ENCODE results near the gene LAG3.

LAG3 gene

DNA sequence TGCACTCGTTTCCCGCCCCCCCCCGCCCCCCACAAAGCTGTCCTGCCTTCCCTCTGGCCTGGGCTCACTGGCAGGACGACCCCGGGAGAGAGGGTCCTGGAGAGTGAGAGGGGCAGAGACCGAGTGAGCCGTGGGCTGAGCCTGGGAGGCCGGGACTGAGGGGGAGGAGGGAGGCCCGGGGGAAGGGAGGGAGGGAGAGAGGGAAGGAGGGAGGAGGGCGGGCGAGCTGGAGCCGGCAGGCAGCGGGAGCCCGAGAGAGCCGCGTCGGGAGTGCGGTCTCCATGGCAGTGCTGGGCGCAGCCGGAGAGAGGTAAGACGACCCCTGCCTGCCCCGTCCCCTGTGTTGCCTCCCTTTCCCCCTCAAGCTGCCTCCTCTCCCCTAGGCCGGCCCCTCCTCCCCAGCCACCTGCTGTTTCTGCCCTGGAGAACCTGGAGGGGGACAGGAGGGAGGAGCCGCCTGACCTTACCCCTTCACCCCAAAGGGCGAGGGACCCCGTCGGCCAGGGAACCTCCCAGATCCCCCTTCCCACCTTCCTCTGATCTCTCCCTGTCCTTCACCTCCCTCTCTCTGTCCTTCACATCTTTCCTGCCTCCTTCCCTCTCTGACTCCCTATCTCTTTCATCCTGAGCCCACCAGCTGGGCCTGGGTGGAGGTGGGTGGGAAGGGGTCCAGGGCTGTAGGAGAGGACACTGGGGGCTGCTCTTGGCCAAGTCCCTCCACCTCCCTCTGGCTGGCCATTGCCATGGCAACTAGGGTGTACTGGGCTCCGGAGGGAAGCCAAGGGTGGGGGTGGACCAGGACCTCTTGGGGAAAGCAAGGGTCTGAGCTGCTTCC is 49.5 kb downstream of the LAG3 start, which contains the start of gene GPR162:
GPR162 (plus strand) TSS at position 231 of the 835 bp plus-strand sequence. CDS start 2,078 bp downstream, outside the sequence.
- no peak within 1 kb of the TSS for H3K4me3 ChIP-seq (ENCODE audit: low read depth, low read length)
- TF ChIP-seq, protein P1, sequence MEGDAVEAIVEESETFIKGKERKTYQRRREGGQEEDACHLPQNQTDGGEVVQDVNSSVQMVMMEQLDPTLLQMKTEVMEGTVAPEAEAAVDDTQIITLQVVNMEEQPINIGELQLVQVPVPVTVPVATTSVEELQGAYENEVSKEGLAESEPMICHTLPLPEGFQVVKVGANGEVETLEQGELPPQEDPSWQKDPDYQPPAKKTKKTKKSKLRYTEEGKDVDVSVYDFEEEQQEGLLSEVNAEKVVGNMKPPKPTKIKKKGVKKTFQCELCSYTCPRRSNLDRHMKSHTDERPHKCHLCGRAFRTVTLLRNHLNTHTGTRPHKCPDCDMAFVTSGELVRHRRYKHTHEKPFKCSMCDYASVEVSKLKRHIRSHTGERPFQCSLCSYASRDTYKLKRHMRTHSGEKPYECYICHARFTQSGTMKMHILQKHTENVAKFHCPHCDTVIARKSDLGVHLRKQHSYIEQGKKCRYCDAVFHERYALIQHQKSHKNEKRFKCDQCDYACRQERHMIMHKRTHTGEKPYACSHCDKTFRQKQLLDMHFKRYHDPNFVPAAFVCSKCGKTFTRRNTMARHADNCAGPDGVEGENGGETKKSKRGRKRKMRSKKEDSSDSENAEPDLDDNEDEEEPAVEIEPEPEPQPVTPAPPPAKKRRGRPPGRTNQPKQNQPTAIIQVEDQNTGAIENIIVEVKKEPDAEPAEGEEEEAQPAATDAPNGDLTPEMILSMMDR (IDR thresholded peaks at IDR 0.05; ENCODE audit: insufficient read depth, low read depth, low read length, missing control alignments), result no peak
- no peak for DNase-seq (ENCODE audit: low read depth)

DNA sequence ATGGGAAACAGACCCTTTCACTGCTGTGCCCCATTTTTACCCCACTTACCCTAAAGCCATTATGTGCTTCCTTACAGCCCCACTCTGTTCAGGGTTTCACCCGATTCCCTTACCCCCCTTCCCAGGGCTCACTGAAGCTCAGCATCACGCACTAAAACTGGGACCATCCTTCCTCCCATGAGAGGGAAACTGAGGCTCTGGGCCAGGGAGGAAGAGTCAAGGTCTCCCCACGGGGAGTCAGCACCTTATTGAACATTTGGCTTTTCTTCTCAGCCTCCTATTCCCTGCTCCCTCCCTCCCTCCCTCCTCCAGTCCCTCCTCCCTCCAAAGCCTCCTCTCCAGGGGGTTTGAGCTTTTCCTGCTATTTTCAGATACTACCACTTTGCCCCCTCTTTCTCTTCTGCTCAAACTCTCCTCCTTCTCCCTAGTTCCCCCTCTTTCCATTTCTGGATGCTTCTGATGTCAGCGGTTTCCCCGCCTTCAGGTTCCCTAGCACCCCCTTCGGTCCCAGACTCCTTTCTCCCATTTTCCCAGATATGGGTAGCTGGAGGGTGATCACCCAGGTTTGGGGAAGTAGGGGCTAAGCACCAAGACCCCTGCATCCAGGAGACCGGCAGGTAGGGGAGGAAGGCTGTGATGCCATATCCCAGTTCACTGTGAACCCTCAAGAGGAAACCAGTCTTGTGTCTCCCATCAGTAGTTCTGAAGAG is 50.3 kb downstream of the LAG3 start:
- H3K4me3 ChIP-seq (ENCODE audit: low read depth, low read length), result no peak overlapping the region
- TF ChIP-seq, protein P1 (IDR thresholded peaks at IDR 0.05; ENCODE audit: insufficient read depth, low read depth, low read length, missing control alignments), result no peak
- no peak for DNase-seq (ENCODE audit: low read depth)

DNA sequence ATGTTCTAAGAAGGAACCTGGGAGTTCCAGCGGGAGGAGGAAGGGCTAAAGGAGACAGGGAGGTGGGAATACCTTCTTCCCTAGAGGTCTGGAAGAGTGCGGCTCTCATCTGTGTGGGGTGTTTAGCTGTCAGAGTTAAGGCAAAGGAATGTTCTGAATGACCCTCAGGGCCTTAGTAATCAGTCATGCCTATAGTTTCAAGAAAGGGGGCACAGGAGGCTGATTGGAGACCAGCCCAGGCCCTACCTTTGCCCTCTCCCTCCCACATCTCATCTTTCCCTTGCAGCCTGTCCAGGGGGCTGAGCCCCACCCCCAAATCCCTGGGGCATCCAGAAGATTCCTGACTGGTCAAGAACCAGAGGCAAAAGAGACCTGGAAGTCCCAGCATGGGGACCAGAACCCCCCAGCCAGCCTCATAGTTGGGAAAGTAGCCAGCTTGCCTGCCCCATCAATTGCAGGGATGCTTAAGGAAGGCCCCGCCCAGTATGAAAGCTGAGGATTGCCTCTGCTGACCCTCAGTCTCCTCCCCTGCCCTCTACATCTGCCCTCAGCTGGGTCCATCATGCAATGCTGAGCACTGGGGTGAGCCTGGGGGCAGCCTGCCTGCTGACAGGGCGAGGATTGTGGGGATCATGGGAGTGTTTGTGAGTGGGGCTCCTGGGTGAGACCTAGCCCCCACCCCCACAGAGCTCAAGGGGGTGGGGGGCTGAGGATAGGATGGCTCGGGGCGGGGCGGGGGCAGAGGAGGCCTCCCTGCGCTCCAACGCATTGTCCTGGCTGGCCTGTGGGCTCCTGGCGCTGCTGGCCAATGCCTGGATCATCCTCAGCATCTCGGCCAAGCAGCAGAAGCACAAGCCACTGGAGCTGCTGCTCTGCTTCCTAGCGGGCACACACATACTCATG is 51.1 kb downstream of the LAG3 start:
- TF ChIP-seq, protein P1 (IDR thresholded peaks at IDR 0.05; ENCODE audit: insufficient read depth, low read depth, low read length, missing control alignments), result no peak
- no peak overlapping the region for H3K4me3 ChIP-seq (ENCODE audit: low read depth, low read length)
- no peak for DNase-seq (ENCODE audit: low read depth)

DNA sequence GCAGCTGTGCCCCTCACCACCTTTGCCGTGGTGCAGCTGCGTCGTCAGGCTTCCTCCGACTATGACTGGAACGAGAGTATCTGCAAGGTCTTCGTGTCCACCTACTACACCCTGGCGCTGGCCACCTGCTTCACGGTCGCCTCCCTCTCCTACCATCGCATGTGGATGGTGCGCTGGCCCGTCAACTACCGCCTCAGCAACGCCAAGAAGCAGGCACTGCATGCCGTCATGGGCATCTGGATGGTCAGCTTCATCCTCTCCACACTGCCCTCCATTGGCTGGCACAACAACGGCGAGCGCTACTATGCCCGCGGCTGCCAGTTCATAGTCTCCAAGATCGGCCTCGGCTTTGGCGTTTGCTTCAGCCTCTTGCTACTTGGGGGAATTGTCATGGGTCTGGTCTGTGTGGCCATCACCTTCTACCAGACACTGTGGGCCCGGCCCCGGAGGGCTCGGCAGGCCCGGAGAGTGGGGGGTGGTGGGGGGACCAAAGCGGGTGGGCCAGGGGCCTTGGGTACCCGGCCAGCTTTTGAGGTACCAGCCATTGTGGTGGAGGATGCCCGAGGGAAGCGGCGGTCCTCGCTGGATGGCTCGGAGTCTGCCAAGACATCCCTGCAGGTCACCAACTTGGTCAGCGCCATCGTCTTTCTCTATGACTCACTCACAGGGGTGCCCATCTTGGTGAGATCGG is 51.9 kb downstream of the LAG3 start:
- TF ChIP-seq, protein P1 (IDR thresholded peaks at IDR 0.05; ENCODE audit: insufficient read depth, low read depth, low read length, missing control alignments), result no peak
- no peak overlapping the region for H3K4me3 ChIP-seq (ENCODE audit: low read depth, low read length)
- DNase-seq (ENCODE audit: low read depth), result no peak

DNA sequence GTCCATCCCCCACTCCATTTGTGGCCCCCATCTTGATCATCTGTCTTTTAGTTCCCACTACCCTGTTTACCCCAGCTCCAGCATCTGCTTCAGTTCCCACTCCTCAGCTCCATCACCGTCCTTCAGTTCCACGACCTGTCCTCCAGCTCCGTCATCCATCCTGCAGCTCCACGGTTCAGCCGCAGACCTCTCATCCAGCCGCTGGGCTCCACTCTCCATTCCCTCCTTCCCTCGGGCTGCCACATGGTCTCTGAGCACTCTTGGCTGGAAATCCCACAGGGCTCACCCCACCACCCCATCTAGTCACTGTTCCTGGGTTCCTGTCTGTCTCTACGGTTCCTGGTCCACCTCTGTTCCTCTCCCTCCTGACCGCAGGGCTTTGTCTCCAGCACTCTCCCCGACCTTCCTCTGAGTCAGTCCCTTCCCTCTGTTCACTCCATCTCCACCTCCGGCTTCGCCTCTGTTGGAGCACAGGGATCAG is 52.6 kb downstream of the LAG3 start:
- no peak for DNase-seq (ENCODE audit: low read depth)
- no peak overlapping the region for H3K4me3 ChIP-seq (ENCODE audit: low read depth, low read length)

More for the DNA sequence above, 52.6 kb downstream of the LAG3 start:
- TF ChIP-seq, protein P1 (IDR thresholded peaks at IDR 0.05; ENCODE audit: insufficient read depth, low read depth, low read length, missing control alignments), result no peak

Data from GM12865 (cell line).